IMR-90 (cell line): ENCODE data around the gene POTEI.
"Not testable (repeated sequence)": the region's sequence is repeated elsewhere in the genome, so short reads cannot be mapped to it uniquely, and the experiment has no call there.

Experiments
- CHD1 ChIP-seq: IDR thresholded peaks from 2 replicates; pipeline ENCODE4 v1.6.1; 2012; ENCODE audit warnings: low read depth, low read length, improper control_type of control experiment
- FOS ChIP-seq: fragments of 150-350 bp; IDR thresholded peaks from 2 replicates; pipeline ENCODE4 v1.6.1; 2016; ENCODE audit warnings: low read depth, low read length
- POLR2A ChIP-seq: IDR thresholded peaks from 2 replicates; pipeline ENCODE4 v1.6.1; 2012; ENCODE audit warnings: mild to moderate bottlenecking, low read depth, low read length
- RAD21 ChIP-seq: IDR thresholded peaks from 2 replicates; pipeline ENCODE4 v1.6.1; 2012; ENCODE audit warnings: low read length, improper control_type of control experiment
- TF ChIP-seq, protein P1 (sequence below): conservative IDR thresholded peaks from 2 replicates; pipeline ENCODE4 v1.5.1; 2012; ENCODE audit warnings: mild to moderate bottlenecking, low read depth, low read length, improper control_type of control experiment
- TF ChIP-seq, protein P2 (sequence below): fragments of 150-350 bp; IDR thresholded peaks from 2 replicates; pipeline ENCODE4 v1.6.1; 2017; ENCODE audit warnings: mild to moderate bottlenecking, antibody characterized with exemption, low read length, low read depth

DNA sequence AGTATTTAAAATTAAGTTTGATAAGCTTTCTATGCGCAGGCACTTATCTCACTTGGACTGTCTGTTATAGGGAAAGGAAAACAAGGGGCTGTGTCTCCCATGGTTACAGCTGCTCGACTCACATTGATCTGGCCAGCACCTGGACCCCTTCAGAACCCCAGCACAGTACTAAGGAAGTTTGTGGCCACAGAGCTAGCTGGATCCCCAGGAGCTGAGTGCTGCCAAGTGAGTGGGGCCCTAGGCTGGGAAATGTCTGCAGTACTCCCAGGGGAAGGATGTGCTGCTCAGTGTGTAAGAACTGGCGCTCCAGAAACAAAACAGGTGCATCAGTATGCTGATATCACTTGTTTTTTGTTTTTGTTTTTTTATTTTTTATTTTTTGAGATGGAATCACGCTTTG lies 21.1 kb upstream of the POTEI start:
- TF ChIP-seq, protein P1, sequence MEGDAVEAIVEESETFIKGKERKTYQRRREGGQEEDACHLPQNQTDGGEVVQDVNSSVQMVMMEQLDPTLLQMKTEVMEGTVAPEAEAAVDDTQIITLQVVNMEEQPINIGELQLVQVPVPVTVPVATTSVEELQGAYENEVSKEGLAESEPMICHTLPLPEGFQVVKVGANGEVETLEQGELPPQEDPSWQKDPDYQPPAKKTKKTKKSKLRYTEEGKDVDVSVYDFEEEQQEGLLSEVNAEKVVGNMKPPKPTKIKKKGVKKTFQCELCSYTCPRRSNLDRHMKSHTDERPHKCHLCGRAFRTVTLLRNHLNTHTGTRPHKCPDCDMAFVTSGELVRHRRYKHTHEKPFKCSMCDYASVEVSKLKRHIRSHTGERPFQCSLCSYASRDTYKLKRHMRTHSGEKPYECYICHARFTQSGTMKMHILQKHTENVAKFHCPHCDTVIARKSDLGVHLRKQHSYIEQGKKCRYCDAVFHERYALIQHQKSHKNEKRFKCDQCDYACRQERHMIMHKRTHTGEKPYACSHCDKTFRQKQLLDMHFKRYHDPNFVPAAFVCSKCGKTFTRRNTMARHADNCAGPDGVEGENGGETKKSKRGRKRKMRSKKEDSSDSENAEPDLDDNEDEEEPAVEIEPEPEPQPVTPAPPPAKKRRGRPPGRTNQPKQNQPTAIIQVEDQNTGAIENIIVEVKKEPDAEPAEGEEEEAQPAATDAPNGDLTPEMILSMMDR = not testable (repeated sequence)
- not testable (repeated sequence) for TF ChIP-seq POLR2A, RAD21, FOS, CHD1
- TF ChIP-seq, protein P2, sequence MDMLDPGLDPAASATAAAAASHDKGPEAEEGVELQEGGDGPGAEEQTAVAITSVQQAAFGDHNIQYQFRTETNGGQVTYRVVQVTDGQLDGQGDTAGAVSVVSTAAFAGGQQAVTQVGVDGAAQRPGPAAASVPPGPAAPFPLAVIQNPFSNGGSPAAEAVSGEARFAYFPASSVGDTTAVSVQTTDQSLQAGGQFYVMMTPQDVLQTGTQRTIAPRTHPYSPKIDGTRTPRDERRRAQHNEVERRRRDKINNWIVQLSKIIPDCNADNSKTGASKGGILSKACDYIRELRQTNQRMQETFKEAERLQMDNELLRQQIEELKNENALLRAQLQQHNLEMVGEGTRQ = not testable (repeated sequence)
